ENCODE results near the gene KRT77. TPM values are rescaled to one million over a fixed set of nuclear protein-coding genes. Genes with fewer than 3 reads are reported as not detected.

KRT77 gene
- total RNA-seq, 1 experiment from 2014 or later = not detected

DNA sequence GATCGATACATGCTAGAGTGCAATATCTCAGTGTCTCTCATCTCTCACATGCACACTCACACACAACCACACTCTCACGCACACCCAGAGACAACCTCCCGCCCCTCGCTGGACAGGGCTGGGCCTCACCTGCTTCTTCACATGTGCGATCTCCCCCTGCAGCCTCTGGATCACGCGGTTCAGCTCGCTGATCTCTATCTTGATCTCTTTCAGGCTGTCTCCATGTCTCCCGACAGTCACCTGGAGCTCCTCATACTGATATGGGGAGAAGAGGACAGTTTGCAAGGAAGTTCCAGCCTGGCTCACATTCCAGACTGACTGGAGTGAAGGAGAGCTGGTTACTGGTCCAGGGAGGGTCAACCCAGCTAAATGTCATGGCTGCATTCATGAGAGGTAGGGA lies 55.7 kb downstream of the KRT77 start:
- H3K4me2 ChIP-seq (ENCODE audit: low read length) = no peak overlapping the region
- peaks cover 26% of the 10 kb centered on the region for H3K27me3 ChIP-seq (ENCODE audit: low read length)
- intact Hi-C loops (cut with micrococcal nuclease) = no loop called here
- CTCF ChIA-PET = no interaction called here
- DNase-seq (no peak), ATAC-seq (no peak)
- BruUV-seq (replicated peaks) = no TSS peak
- no peak overlapping the region for H3K27ac ChIP-seq (ENCODE audit: low read length)
- H3K4me3 ChIP-seq (ENCODE audit: low read length) = no peak overlapping the region
- H3K9me2 ChIP-seq (replicated peaks; ENCODE audit: low read length) = no peaks in the 10 kb centered on the region
- H3K36me3 ChIP-seq (ENCODE audit: low read depth, low read length) = no peaks in the 10 kb centered on the region
- TF ChIP-seq EZH2phosphoT487 (IDR thresholded peaks at IDR 0.05; ENCODE audit: borderline replicate concordance, low read length) = no peak
- TF ChIP-seq, protein P1, sequence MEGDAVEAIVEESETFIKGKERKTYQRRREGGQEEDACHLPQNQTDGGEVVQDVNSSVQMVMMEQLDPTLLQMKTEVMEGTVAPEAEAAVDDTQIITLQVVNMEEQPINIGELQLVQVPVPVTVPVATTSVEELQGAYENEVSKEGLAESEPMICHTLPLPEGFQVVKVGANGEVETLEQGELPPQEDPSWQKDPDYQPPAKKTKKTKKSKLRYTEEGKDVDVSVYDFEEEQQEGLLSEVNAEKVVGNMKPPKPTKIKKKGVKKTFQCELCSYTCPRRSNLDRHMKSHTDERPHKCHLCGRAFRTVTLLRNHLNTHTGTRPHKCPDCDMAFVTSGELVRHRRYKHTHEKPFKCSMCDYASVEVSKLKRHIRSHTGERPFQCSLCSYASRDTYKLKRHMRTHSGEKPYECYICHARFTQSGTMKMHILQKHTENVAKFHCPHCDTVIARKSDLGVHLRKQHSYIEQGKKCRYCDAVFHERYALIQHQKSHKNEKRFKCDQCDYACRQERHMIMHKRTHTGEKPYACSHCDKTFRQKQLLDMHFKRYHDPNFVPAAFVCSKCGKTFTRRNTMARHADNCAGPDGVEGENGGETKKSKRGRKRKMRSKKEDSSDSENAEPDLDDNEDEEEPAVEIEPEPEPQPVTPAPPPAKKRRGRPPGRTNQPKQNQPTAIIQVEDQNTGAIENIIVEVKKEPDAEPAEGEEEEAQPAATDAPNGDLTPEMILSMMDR (conservative IDR thresholded peaks at IDR 0.05; ENCODE audit: low read depth, low read length) = no peak
- no peak for TF ChIP-seq EZH2 (IDR thresholded peaks at IDR 0.05; ENCODE audit: low read length, unreplicated experiment)
- H3K9me3 ChIP-seq (ENCODE audit: low read length) = no peaks in the 10 kb centered on the region
- no peaks in the 10 kb centered on the region for H4K20me1 ChIP-seq (ENCODE audit: low read length)
- POLR2A ChIA-PET (ENCODE audit: unreplicated experiment) = no interaction called here
- H3F3A ChIP-seq (ENCODE audit: low read length, unreplicated experiment) = no peaks in the 10 kb centered on the region
- H3K79me2 ChIP-seq (ENCODE audit: low read length) = no peaks in the 10 kb centered on the region
- no peak overlapping the region for H3K9ac ChIP-seq (ENCODE audit: low read length)
- H2AFZ ChIP-seq (ENCODE audit: low read length) = no peak overlapping the region
- H3K4me1 ChIP-seq (ENCODE audit: insufficient read depth, low read length) = peaks cover 11% of the 10 kb centered on the region

DNA sequence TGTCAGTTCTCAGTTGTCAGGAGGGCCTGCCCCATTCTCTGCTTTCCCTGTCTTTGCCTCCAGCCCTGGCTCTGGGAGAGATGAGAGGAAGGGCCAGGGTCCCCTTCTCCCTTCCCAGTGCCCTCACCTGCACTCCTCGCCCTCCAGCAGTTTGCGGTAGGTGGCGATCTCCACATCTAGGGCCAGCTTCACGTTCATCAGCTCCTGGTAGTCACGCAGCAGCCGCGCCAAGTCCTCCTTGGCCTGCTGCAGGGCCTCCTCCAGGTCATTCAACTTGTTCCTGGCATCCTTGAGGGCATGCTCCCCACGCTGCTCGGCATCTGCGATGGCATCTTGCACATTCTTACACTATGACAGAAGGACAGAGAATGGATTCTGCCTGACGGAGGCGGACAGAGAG lies 56.7 kb downstream of the KRT77 start:
- Histone ChIP-seq H3K4me3 (ENCODE audit: low read length) (no peak overlapping the region), H2AFZ (ENCODE audit: low read length) (no peak overlapping the region), H3K27me3 (ENCODE audit: low read length) (peaks cover 34% of the 10 kb centered on the region), H3F3A (ENCODE audit: low read length, unreplicated experiment) (no peaks in the 10 kb centered on the region), H3K9me2 (replicated peaks; ENCODE audit: low read length) (no peaks in the 10 kb centered on the region), H3K27ac (ENCODE audit: low read length) (no peak overlapping the region), H3K4me1 (ENCODE audit: insufficient read depth, low read length) (peaks cover 11% of the 10 kb centered on the region), H4K20me1 (ENCODE audit: low read length) (no peaks in the 10 kb centered on the region), H3K4me2 (ENCODE audit: low read length) (no peak overlapping the region), H3K9me3 (ENCODE audit: low read length) (no peaks in the 10 kb centered on the region), H3K9ac (ENCODE audit: low read length) (no peak overlapping the region), H3K36me3 (ENCODE audit: low read depth, low read length) (no peaks in the 10 kb centered on the region), H3K79me2 (ENCODE audit: low read length) (no peaks in the 10 kb centered on the region)
- ATAC-seq = no peak
- POLR2A ChIA-PET (ENCODE audit: unreplicated experiment) = no interaction called here
- no TSS peak for BruUV-seq (replicated peaks)
- CTCF ChIA-PET = interaction anchor here (0.5 kb wide), 1 partner anchor 67 kb away, joined by 4 read pairs; no protein-coding TSS in a partner anchor
- intact Hi-C loops (cut with micrococcal nuclease) = no loop called here
- TF ChIP-seq EZH2 (IDR thresholded peaks at IDR 0.05; ENCODE audit: low read length, unreplicated experiment) = no peak
- TF ChIP-seq, protein P1 (conservative IDR thresholded peaks at IDR 0.05; ENCODE audit: low read depth, low read length) = no peak
- TF ChIP-seq EZH2phosphoT487 (IDR thresholded peaks at IDR 0.05; ENCODE audit: borderline replicate concordance, low read length) = no peak
- no peak for DNase-seq

DNA sequence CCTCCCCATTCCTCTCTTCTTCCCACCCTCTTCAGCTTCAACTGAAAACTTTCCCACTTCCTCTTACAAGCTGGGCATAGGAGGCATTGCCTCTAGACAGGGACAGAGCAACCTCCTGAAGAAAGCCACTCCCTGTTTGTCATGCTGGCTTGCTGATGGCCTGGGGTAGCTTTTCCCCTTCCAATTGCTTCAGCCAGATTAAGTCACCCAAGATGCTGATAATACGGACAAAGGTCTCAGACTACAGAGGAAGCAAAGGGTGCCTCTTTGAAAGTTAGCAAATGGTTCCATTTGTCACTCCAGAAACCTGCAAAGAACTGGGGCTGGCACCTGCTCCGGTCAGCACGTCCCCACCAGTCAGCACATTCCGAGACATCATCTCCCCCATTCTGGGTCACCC lies 57.3 kb downstream of the KRT77 start:
- H3K4me2 ChIP-seq (ENCODE audit: low read length) = no peak overlapping the region
- ATAC-seq = no peak
- no peak overlapping the region for H3K27ac ChIP-seq (ENCODE audit: low read length)
- peaks cover 41% of the 10 kb centered on the region for H3K27me3 ChIP-seq (ENCODE audit: low read length)
- no peak for TF ChIP-seq EZH2 (IDR thresholded peaks at IDR 0.05; ENCODE audit: low read length, unreplicated experiment)
- TF ChIP-seq, protein P1 (conservative IDR thresholded peaks at IDR 0.05; ENCODE audit: low read depth, low read length) = no peak
- TF ChIP-seq EZH2phosphoT487 (IDR thresholded peaks at IDR 0.05; ENCODE audit: borderline replicate concordance, low read length) = no peak
- H2AFZ ChIP-seq (ENCODE audit: low read length) = no peak overlapping the region
- peaks cover 9% of the 10 kb centered on the region for H3K4me1 ChIP-seq (ENCODE audit: insufficient read depth, low read length)
- no peak for DNase-seq
- ChIA-PET POLR2A (ENCODE audit: unreplicated experiment) (no interaction called here), CTCF (no interaction called here)
- BruUV-seq (replicated peaks) = no TSS peak
- intact Hi-C loops (cut with micrococcal nuclease) = no loop called here
- H3K9me2 ChIP-seq (replicated peaks; ENCODE audit: low read length) = no peaks in the 10 kb centered on the region
- no peak overlapping the region for H3K9ac ChIP-seq (ENCODE audit: low read length)
- no peaks in the 10 kb centered on the region for H3K36me3 ChIP-seq (ENCODE audit: low read depth, low read length)
- no peak overlapping the region for H3K4me3 ChIP-seq (ENCODE audit: low read length)
- no peaks in the 10 kb centered on the region for H3K9me3 ChIP-seq (ENCODE audit: low read length)
- no peaks in the 10 kb centered on the region for H3F3A ChIP-seq (ENCODE audit: low read length, unreplicated experiment)
- H3K79me2 ChIP-seq (ENCODE audit: low read length) = no peaks in the 10 kb centered on the region
- H4K20me1 ChIP-seq (ENCODE audit: low read length) = no peaks in the 10 kb centered on the region

Data from PC-3 (cell line).